Ovary (tissue), 3 donors: Measurements from ENCODE around the gene LDLRAD4.

Experiments used
- POLR2A ChIP-seq: fragments of 450-650 bp; IDR thresholded peaks from one replicate; pipeline ENCODE4 v1.6.1; 2017; ENCODE audit warnings: antibody characterized with exemption, mild to moderate bottlenecking, moderate library complexity
- TF ChIP-seq, protein P1 (sequence below), 3 donors: fragments of 450-650 bp in 2 of 3; fragments of 200-600 bp in 1 of 3; IDR thresholded peaks; one replicate each; pipeline versions ENCODE4 v1.5.1 to v1.8.0; 2016 to 2022; ENCODE audit warnings: antibody characterized with exemption in 3 of 3, mild to moderate bottlenecking in 1 of 3
- donor health status: DM: no; HTN: no; CAD: no.

DNA sequence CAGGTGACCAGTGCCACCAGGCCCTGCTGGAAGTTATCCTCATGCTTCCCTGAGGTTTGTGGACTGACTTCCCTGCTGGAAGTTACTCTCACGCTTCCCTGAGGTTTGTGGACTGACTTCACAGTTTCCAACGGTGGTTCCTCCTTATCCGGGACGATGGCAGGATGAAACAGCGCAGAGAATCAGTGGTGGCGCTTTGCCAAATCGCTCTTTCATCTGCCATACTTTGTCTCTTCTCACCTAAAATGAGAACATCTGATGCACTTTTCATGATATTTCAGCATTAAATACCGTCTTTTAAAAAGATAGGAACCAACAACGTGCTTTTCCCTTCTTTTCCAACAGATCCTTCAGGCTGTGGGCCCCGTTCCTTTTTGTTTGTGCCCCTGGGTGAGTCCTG is 183.3 kb downstream of the LDLRAD4 start:
- TF ChIP-seq, protein P1, sequence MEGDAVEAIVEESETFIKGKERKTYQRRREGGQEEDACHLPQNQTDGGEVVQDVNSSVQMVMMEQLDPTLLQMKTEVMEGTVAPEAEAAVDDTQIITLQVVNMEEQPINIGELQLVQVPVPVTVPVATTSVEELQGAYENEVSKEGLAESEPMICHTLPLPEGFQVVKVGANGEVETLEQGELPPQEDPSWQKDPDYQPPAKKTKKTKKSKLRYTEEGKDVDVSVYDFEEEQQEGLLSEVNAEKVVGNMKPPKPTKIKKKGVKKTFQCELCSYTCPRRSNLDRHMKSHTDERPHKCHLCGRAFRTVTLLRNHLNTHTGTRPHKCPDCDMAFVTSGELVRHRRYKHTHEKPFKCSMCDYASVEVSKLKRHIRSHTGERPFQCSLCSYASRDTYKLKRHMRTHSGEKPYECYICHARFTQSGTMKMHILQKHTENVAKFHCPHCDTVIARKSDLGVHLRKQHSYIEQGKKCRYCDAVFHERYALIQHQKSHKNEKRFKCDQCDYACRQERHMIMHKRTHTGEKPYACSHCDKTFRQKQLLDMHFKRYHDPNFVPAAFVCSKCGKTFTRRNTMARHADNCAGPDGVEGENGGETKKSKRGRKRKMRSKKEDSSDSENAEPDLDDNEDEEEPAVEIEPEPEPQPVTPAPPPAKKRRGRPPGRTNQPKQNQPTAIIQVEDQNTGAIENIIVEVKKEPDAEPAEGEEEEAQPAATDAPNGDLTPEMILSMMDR (IDR thresholded peaks at IDR 0.05), result no peak
- TF ChIP-seq POLR2A, result no peak
